Measurements from ENCODE around the gene ELANE. TPM values are rescaled to one million over a fixed set of nuclear protein-coding genes. Genes with fewer than 3 reads are reported as not detected.

Gene ELANE
- total RNA-seq, 1 donor from 2014 or later = not detected

GRCh38 chr19:896999-897398 lies 44.9 kb downstream of the ELANE start:
- peaks cover 9% of the 10 kb centered on the region for H3K36me3 Mint-ChIP-seq
- no peak overlapping the region for H3K4me3 Mint-ChIP-seq
- no peaks in the 10 kb centered on the region for H3K9me3 Mint-ChIP-seq
- H3K4me1 Mint-ChIP-seq (ENCODE audit: unreplicated experiment) = peaks cover 6% of the 10 kb centered on the region
- H3K27me3 Mint-ChIP-seq = peaks cover 5% of the 10 kb centered on the region
- no peak for DNase-seq (ENCODE audit: extremely low spot score, unreplicated experiment)
- H3K27ac Mint-ChIP-seq = no peak overlapping the region
- no peak for TF ChIP-seq CTCF (conservative IDR thresholded peaks at IDR 0.05)

- no peak overlapping the region for H3K27ac Mint-ChIP-seq
- no peak for DNase-seq (ENCODE audit: extremely low spot score, unreplicated experiment)
- no peaks in the 10 kb centered on the region for H3K9me3 Mint-ChIP-seq
- peaks cover 5% of the 10 kb centered on the region for H3K27me3 Mint-ChIP-seq
- peaks cover 6% of the 10 kb centered on the region for H3K4me1 Mint-ChIP-seq (ENCODE audit: unreplicated experiment)
- H3K36me3 Mint-ChIP-seq = peaks cover 9% of the 10 kb centered on the region
- no peak overlapping the region for H3K4me3 Mint-ChIP-seq
- peak; percentile 43 for TF ChIP-seq CTCF (conservative IDR thresholded peaks at IDR 0.05)
Observed at GRCh38 chr19:897442-898039, 45.4 kb downstream of the ELANE start.

GRCh38 chr19:898663-899062 lies 46.6 kb downstream of the ELANE start:
- H3K27ac Mint-ChIP-seq = no peak overlapping the region
- no peaks in the 10 kb centered on the region for H3K27me3 Mint-ChIP-seq
- no peaks in the 10 kb centered on the region for H3K9me3 Mint-ChIP-seq
- TF ChIP-seq CTCF (conservative IDR thresholded peaks at IDR 0.05) = no peak
- H3K4me1 Mint-ChIP-seq (ENCODE audit: unreplicated experiment) = no peaks in the 10 kb centered on the region
- no peak overlapping the region for H3K4me3 Mint-ChIP-seq
- DNase-seq (ENCODE audit: extremely low spot score, unreplicated experiment) = no peak
- peaks cover 5% of the 10 kb centered on the region for H3K36me3 Mint-ChIP-seq

- no peak for TF ChIP-seq CTCF (conservative IDR thresholded peaks at IDR 0.05)
- no peak for DNase-seq (ENCODE audit: extremely low spot score, unreplicated experiment)
- Mint-ChIP-seq H3K9me3 (no peaks in the 10 kb centered on the region), H3K4me3 (no peak overlapping the region), H3K4me1 (ENCODE audit: unreplicated experiment) (peaks cover 3% of the 10 kb centered on the region), H3K27me3 (no peaks in the 10 kb centered on the region), H3K36me3 (peaks cover 5% of the 10 kb centered on the region), H3K27ac (no peak overlapping the region)
Observed at GRCh38 chr19:899336-900042, 47.4 kb downstream of the ELANE start.

GRCh38 chr19:900043-900301 lies 47.9 kb downstream of the ELANE start:
- no peak overlapping the region for H3K4me3 Mint-ChIP-seq

More at GRCh38 chr19:900043-900301, 47.9 kb downstream of the ELANE start:
- Mint-ChIP-seq H3K9me3 (no peaks in the 10 kb centered on the region), H3K27ac (no peak overlapping the region), H3K36me3 (peaks cover 5% of the 10 kb centered on the region), H3K4me1 (ENCODE audit: unreplicated experiment) (peaks cover 3% of the 10 kb centered on the region), H3K27me3 (no peaks in the 10 kb centered on the region)
- no peak for DNase-seq (ENCODE audit: extremely low spot score, unreplicated experiment)
- TF ChIP-seq CTCF (conservative IDR thresholded peaks at IDR 0.05) = no peak

Measured in type B pancreatic cell (in vitro differentiated cells).